GM12878 (cell line): ENCODE measurements around the gene CCBE1.

Experiments used
- ASH2L ChIP-seq: fragments of 300-600, 200-600 bp; sonication (generic); IDR thresholded peaks from 2 replicates; pipeline ENCODE4 v1.6.1; 2017; ENCODE audit warnings: low read depth, mild to moderate bottlenecking, borderline replicate concordance
- CTCF ChIP-seq, 3 experiments: IDR thresholded peaks in 2 of 3; conservative IDR thresholded peaks in 1 of 3; 2 replicates each; pipeline ENCODE4 v1.5.1; 2011; ENCODE audit warnings: low read depth in 3 of 3, low read length in 3 of 3, mild to moderate bottlenecking in 3 of 3, control low read depth in 2 of 3, moderate library complexity in 2 of 3, inconsistent platforms in 1 of 3, mixed read lengths in 1 of 3; ENCODE audit not compliant: control insufficient read depth in 2 of 3, insufficient read depth in 1 of 3; ENCODE audit errors: extremely low read depth in 1 of 3
- JUND ChIP-seq: IDR thresholded peaks from 2 replicates; pipeline ENCODE4 v1.6.1; 2012; ENCODE audit warnings: low read depth, mild to moderate bottlenecking, low read length, improper control_type of control experiment, moderate library complexity
- PAX8 ChIP-seq: fragments of 450-650 bp; IDR thresholded peaks from 2 replicates; pipeline ENCODE4 v1.6.1; 2017; ENCODE audit warnings: mild to moderate bottlenecking, moderate library complexity
- RB1 ChIP-seq: fragments of 450-650 bp; formaldehyde crosslinking; IDR thresholded peaks from 2 replicates; pipeline ENCODE4 v1.6.1; 2017; ENCODE audit warnings: mild to moderate bottlenecking, borderline replicate concordance
- TF ChIP-seq, protein P1 (sequence below): IDR thresholded peaks from 2 replicates; pipeline ENCODE4 v1.6.1; 2012; ENCODE audit warnings: low read length, inconsistent platforms

DNA sequence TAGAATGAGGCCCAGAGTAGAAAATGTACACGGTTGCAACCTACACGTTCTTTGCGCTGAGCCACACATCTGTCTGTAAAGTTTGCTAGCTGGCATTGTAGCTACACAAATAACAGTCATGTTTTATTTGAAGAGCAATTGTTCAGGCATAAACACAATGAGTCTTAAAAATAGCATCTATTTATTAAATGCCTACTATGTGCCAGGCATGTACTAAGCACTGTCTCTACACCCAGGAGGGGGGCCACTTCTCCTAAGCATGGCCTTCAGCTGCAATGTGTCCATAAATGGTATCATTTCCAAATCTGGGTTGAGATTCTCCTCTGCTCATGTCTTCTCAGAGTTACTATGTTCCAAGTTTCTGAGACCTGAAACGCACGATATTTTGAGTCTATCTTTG lies 182.1 kb downstream of the CCBE1 start:
- TF ChIP-seq CTCF (IDR thresholded peaks at IDR 0.05 in 2 of 3, conservative IDR thresholded peaks at IDR 0.05 in 1 of 3; ENCODE audit: control insufficient read depth in 2 of 3, extremely low read depth in 1 of 3, insufficient read depth in 1 of 3, low read depth in 3 of 3, low read length in 3 of 3) (no peak), JUND (no peak), PAX8 (no peak), RB1 (no peak), ASH2L (no peak)
- TF ChIP-seq, protein P1, sequence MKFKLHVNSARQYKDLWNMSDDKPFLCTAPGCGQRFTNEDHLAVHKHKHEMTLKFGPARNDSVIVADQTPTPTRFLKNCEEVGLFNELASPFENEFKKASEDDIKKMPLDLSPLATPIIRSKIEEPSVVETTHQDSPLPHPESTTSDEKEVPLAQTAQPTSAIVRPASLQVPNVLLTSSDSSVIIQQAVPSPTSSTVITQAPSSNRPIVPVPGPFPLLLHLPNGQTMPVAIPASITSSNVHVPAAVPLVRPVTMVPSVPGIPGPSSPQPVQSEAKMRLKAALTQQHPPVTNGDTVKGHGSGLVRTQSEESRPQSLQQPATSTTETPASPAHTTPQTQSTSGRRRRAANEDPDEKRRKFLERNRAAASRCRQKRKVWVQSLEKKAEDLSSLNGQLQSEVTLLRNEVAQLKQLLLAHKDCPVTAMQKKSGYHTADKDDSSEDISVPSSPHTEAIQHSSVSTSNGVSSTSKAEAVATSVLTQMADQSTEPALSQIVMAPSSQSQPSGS, result no peak
